ENCODE measurements around the gene CLASRP. TPM values are rescaled to one million over a fixed set of nuclear protein-coding genes. Genes with fewer than 3 reads are reported as not detected.
A peak's percentile ranks its signal among the peaks of the same experiment; 100 is the strongest.
"Not testable (repeated sequence)": the region's sequence is repeated elsewhere in the genome, so short reads cannot be mapped to it uniquely, and the experiment has no call there.

CLASRP gene
- polyA plus RNA-seq, 3 donors, result 2.2 to 152 (median 4.1) TPM

DNA sequence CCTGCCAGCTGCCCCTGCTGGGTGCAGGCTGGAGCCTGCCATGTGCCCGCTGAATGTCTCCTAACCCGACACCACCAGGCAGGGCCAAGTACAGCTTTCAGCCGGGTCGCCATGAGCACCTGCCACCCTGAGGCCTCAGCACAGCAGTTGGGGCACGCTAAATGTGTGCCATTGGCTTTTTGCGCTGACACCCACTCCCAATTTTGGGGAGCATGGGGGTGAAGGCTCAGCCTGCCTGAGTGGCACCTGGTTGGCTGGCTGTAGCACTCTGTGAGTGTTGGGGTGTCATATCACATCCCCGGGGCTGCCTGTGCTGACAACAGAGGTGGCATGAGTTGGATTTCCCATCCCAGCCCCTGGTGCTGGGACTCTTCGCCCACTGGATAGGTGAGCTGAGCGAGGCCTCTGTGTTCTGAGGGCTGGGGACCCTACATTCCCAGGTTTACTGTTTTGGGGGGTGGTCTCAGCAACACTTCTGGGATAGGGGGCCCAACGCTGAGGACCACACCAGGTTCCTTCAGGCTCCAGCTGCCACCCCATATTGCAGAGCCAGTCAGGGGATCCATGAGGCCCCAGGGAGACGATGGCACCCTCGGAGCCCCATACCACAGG, 44.8 kb upstream of the CLASRP start:
- Histone ChIP-seq H3K9me3 (replicated peaks in 1 of 2; ENCODE audit: control insufficient read depth in 1 of 2, insufficient read depth in 1 of 2, low read length in 2 of 2) (no peaks in the 10 kb centered on the region), H2AFZ (ENCODE audit: insufficient read depth, low read depth, low read length, poor library complexity, severe bottlenecking) (no peak overlapping the region), H3K36me3 (replicated peaks in 1 of 2; ENCODE audit: control insufficient read depth in 1 of 2, insufficient read depth in 2 of 2, low read length in 2 of 2) (peaks cover 34 to 44% of the 10 kb centered on the region in 2 donors), H3K4me2 (replicated peaks; ENCODE audit: extremely low read depth, low read length, poor library complexity, severe bottlenecking) (no peak overlapping the region), H3K4me1 (ENCODE audit: control insufficient read depth in 1 of 2, insufficient read depth in 2 of 2, low read length in 2 of 2) (no peaks in the 10 kb centered on the region), H3K4me3 (replicated peaks in 1 of 3; ENCODE audit: low read depth in 2 of 3, low read length in 3 of 3) (no peak overlapping the region), H3K27ac (ENCODE audit: low read depth in 1 of 2, low read length in 2 of 2) (no peak overlapping the region), H3K79me2 (ENCODE audit: insufficient read depth, low read length) (no peaks in the 10 kb centered on the region), H4K20me1 (ENCODE audit: insufficient read depth, low read length) (no peaks in the 10 kb centered on the region), H3K27me3 (ENCODE audit: control insufficient read depth in 2 of 2, insufficient read depth in 2 of 2, low read length in 2 of 2) (no peaks in the 10 kb centered on the region), H3K9ac (ENCODE audit: insufficient read depth, low read length, poor library complexity, severe bottlenecking) (no peak overlapping the region)
- no peaks in the 10 kb centered on the region for H3K4me1 Mint-ChIP-seq
- H3K4me3 Mint-ChIP-seq, result no peak overlapping the region
- H3K9me3 Mint-ChIP-seq, result peaks cover 0 to 3% (median 0%) of the 10 kb centered on the region in 7 donors
- peaks cover 32 to 43% of the 10 kb centered on the region in 2 donors for H3K36me3 Mint-ChIP-seq
- TF ChIP-seq, protein P1, sequence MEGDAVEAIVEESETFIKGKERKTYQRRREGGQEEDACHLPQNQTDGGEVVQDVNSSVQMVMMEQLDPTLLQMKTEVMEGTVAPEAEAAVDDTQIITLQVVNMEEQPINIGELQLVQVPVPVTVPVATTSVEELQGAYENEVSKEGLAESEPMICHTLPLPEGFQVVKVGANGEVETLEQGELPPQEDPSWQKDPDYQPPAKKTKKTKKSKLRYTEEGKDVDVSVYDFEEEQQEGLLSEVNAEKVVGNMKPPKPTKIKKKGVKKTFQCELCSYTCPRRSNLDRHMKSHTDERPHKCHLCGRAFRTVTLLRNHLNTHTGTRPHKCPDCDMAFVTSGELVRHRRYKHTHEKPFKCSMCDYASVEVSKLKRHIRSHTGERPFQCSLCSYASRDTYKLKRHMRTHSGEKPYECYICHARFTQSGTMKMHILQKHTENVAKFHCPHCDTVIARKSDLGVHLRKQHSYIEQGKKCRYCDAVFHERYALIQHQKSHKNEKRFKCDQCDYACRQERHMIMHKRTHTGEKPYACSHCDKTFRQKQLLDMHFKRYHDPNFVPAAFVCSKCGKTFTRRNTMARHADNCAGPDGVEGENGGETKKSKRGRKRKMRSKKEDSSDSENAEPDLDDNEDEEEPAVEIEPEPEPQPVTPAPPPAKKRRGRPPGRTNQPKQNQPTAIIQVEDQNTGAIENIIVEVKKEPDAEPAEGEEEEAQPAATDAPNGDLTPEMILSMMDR (IDR thresholded peaks at IDR 0.05), result no peak
- peak overlapping the region in 4 of 7 donors; percentile 27 to 64 (median 50) for H3K27ac Mint-ChIP-seq
- intact Hi-C loops (cut with micrococcal nuclease), result loop anchor here in 1 of 2 donors (5.0 kb wide), 1 partner anchor 37 kb away; the partner anchor contains the start of gene CLPTM1
- peaks cover 0 to 1% (median 0%) of the 10 kb centered on the region in 3 donors for H3K27me3 Mint-ChIP-seq (ENCODE audit: low read depth in 3 of 3)
- DNase-seq, result no peak
- 99% methylated on average over 7 of the region's 12 CpGs for WGBS (ENCODE audit: insufficient coverage)

GRCh38 chr19:44998025-44998424, 40.8 kb upstream of the CLASRP start:
- H3K4me3 ChIP-seq (replicated peaks in 1 of 3; ENCODE audit: low read depth in 2 of 3, low read length in 3 of 3), result no peak overlapping the region
- no peak for DNase-seq
- no peaks in the 10 kb centered on the region for H3K9me3 ChIP-seq (replicated peaks in 1 of 2; ENCODE audit: control insufficient read depth in 1 of 2, insufficient read depth in 1 of 2, low read length in 2 of 2)
- H3K27me3 ChIP-seq (ENCODE audit: control insufficient read depth in 2 of 2, insufficient read depth in 2 of 2, low read length in 2 of 2), result no peaks in the 10 kb centered on the region
- H3K36me3 ChIP-seq (replicated peaks in 1 of 2; ENCODE audit: control insufficient read depth in 1 of 2, insufficient read depth in 2 of 2, low read length in 2 of 2), result peaks cover 2 to 9% of the 10 kb centered on the region in 2 donors
- TF ChIP-seq, protein P1 (IDR thresholded peaks at IDR 0.05), result no peak
- H3K27ac Mint-ChIP-seq, result no peak overlapping the region
- H3K4me1 ChIP-seq (ENCODE audit: control insufficient read depth in 1 of 2, insufficient read depth in 2 of 2, low read length in 2 of 2), result peaks cover 13 to 14% of the 10 kb centered on the region in 2 donors
- peaks cover 10 to 20% of the 10 kb centered on the region in 2 donors for H3K36me3 Mint-ChIP-seq
- peaks cover 9% of the 10 kb centered on the region for H4K20me1 ChIP-seq (ENCODE audit: insufficient read depth, low read length)
- no peak overlapping the region for H3K4me3 Mint-ChIP-seq
- H3K9ac ChIP-seq (ENCODE audit: insufficient read depth, low read length, poor library complexity, severe bottlenecking), result no peak overlapping the region
- 95% methylated on average over 4 of the region's 4 CpGs for WGBS (ENCODE audit: insufficient coverage)
- peaks cover 0 to 3% (median 0%) of the 10 kb centered on the region in 7 donors for H3K9me3 Mint-ChIP-seq
- H3K79me2 ChIP-seq (ENCODE audit: insufficient read depth, low read length), result peaks cover 8% of the 10 kb centered on the region
- intact Hi-C loops (cut with micrococcal nuclease), result no loop called here
- H2AFZ ChIP-seq (ENCODE audit: insufficient read depth, low read depth, low read length, poor library complexity, severe bottlenecking), result no peak overlapping the region
- no peak overlapping the region for H3K4me2 ChIP-seq (replicated peaks; ENCODE audit: extremely low read depth, low read length, poor library complexity, severe bottlenecking)
- H3K4me1 Mint-ChIP-seq, result peaks cover 12% of the 10 kb centered on the region
- H3K27ac ChIP-seq (ENCODE audit: low read depth in 1 of 2, low read length in 2 of 2), result no peak overlapping the region
- peaks cover 0 to 5% (median 1%) of the 10 kb centered on the region in 3 donors for H3K27me3 Mint-ChIP-seq (ENCODE audit: low read depth in 3 of 3)

GRCh38 chr19:44999131-44999925, 39.5 kb upstream of the CLASRP start:
- intact Hi-C loops (cut with micrococcal nuclease); H3K9ac ChIP-seq (ENCODE audit: insufficient read depth, low read length, poor library complexity, severe bottlenecking); H3K27me3 ChIP-seq (ENCODE audit: control insufficient read depth in 2 of 2, insufficient read depth in 2 of 2, low read length in 2 of 2); H3K27ac ChIP-seq (ENCODE audit: low read depth in 1 of 2, low read length in 2 of 2); H3K27me3 Mint-ChIP-seq (ENCODE audit: low read depth in 3 of 3); H3K9me3 ChIP-seq (replicated peaks in 1 of 2; ENCODE audit: control insufficient read depth in 1 of 2, insufficient read depth in 1 of 2, low read length in 2 of 2); H3K4me3 Mint-ChIP-seq; H2AFZ ChIP-seq (ENCODE audit: insufficient read depth, low read depth, low read length, poor library complexity, severe bottlenecking); H3K9me3 Mint-ChIP-seq; H3K79me2 ChIP-seq (ENCODE audit: insufficient read depth, low read length); H3K4me2 ChIP-seq (replicated peaks; ENCODE audit: extremely low read depth, low read length, poor library complexity, severe bottlenecking); H3K4me3 ChIP-seq (replicated peaks in 1 of 3; ENCODE audit: low read depth in 2 of 3, low read length in 3 of 3); DNase-seq: not testable (repeated sequence)
- 70% methylated on average over 2 of the region's 12 CpGs for WGBS (ENCODE audit: insufficient coverage)
- peak overlapping the region in 4 of 7 donors; percentile 30 to 80 (median 39) for H3K27ac Mint-ChIP-seq
- peaks cover 12% of the 10 kb centered on the region for H3K4me1 Mint-ChIP-seq
- Histone ChIP-seq H3K36me3 (replicated peaks in 1 of 2; ENCODE audit: control insufficient read depth in 1 of 2, insufficient read depth in 2 of 2, low read length in 2 of 2) (peaks cover 0 to 15% of the 10 kb centered on the region in 2 donors), H3K4me1 (ENCODE audit: control insufficient read depth in 1 of 2, insufficient read depth in 2 of 2, low read length in 2 of 2) (peaks cover 13 to 14% of the 10 kb centered on the region in 2 donors), H4K20me1 (ENCODE audit: insufficient read depth, low read length) (peaks cover 19% of the 10 kb centered on the region)
- H3K36me3 Mint-ChIP-seq, result peaks cover 4 to 22% of the 10 kb centered on the region in 2 donors

Measured in CD14-positive monocyte (primary cell).